ENCODE measurements around the gene FAM83B. TPM values are rescaled to one million over a fixed set of nuclear protein-coding genes. Genes with fewer than 3 reads are reported as not detected.

Gene FAM83B
- total RNA-seq, 1 experiment from 2014 or later: 5.7 TPM

DNA sequence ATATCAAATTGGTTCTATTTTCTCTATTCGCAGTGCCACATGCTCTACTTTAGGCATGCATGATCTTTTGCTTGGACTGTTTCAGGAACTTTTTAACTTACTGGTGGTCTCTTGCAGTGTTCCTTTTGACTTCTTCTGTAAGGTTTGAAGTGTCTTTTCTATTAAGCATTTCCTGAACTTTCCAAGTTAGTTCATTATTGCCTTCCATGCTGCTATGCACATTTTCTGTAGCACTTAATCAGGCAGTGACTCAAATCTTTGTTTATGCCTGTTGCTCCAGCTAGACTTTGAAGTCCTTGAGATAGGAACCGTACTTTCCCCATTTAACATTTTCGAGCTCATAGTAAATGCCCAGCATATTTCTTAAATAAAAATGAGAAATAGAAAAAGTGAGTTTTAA is 52.2 kb downstream of the FAM83B start:
- Histone ChIP-seq H2BK12ac (ENCODE audit: insufficient read length, low read depth, low read length) (no peak overlapping the region), H2AK5ac (ENCODE audit: insufficient read length, low read length) (no peak overlapping the region), H3K56ac (ENCODE audit: insufficient read length, low read depth, low read length) (no peak overlapping the region), H3K4me1 (ENCODE audit: insufficient read depth, low read length) (no peaks in the 10 kb centered on the region), H3K9ac (ENCODE audit: extremely low read depth, insufficient read length, low read length) (no peak overlapping the region), H4K5ac (ENCODE audit: insufficient read length, low read depth, low read length) (no peak overlapping the region), H3K4me2 (ENCODE audit: insufficient read depth, insufficient read length, low read length) (no peak overlapping the region), H3K18ac (ENCODE audit: insufficient read length, low read depth, low read length) (no peak overlapping the region), H3K27me3 (ENCODE audit: insufficient read depth, low read length) (no peaks in the 10 kb centered on the region), H3K9me3 (ENCODE audit: control insufficient read depth, low read depth, low read length) (no peaks in the 10 kb centered on the region), H2BK15ac (ENCODE audit: low read depth, low read length) (no peak overlapping the region), H2BK5ac (ENCODE audit: insufficient read length, low read length) (no peak overlapping the region), H3K23me2 (ENCODE audit: insufficient read length, low read depth, low read length, poor library complexity, severe bottlenecking) (no peaks in the 10 kb centered on the region), H4K91ac (ENCODE audit: insufficient read length, low read depth, low read length) (no peak overlapping the region), H3K79me2 (ENCODE audit: insufficient read depth, low read length) (no peaks in the 10 kb centered on the region), H3K23ac (ENCODE audit: insufficient read length, low read depth, low read length) (no peak overlapping the region), H4K20me1 (ENCODE audit: control insufficient read depth, insufficient read depth, insufficient read length) (no peaks in the 10 kb centered on the region), H3K27ac (ENCODE audit: insufficient read length, low read depth, low read length) (no peak overlapping the region), H4K8ac (replicated peaks; ENCODE audit: insufficient read length, low read depth, low read length) (no peak overlapping the region), H2BK20ac (ENCODE audit: low read depth, low read length, poor library complexity, severe bottlenecking) (no peak overlapping the region), H2AFZ (ENCODE audit: low read length) (no peak overlapping the region), H3K14ac (ENCODE audit: insufficient read depth, low read length) (no peak overlapping the region), H3K79me1 (ENCODE audit: insufficient read depth, low read depth, low read length, poor library complexity, severe bottlenecking) (no peaks in the 10 kb centered on the region), H3T11ph (ENCODE audit: low read length) (no peak overlapping the region), H2BK120ac (ENCODE audit: low read depth, low read length, poor library complexity, severe bottlenecking) (no peak overlapping the region), H3K4ac (ENCODE audit: low read depth, low read length) (no peak overlapping the region)
- WGBS (ENCODE audit: extremely low coverage, insufficient read length, low lambda C conversion rate): no CpG with 5 or more reads among the region's 3 CpGs
- DNase-seq: no peak
- no peaks in the 10 kb centered on the region for H3K27me3 Mint-ChIP-seq (ENCODE audit: low read depth)
- H3K27ac Mint-ChIP-seq: no peak overlapping the region
- H3K36me3 Mint-ChIP-seq (ENCODE audit: insufficient read depth in 1 of 3, low read depth in 3 of 3): no peaks in the 10 kb centered on the region
- TF ChIP-seq, protein P1, sequence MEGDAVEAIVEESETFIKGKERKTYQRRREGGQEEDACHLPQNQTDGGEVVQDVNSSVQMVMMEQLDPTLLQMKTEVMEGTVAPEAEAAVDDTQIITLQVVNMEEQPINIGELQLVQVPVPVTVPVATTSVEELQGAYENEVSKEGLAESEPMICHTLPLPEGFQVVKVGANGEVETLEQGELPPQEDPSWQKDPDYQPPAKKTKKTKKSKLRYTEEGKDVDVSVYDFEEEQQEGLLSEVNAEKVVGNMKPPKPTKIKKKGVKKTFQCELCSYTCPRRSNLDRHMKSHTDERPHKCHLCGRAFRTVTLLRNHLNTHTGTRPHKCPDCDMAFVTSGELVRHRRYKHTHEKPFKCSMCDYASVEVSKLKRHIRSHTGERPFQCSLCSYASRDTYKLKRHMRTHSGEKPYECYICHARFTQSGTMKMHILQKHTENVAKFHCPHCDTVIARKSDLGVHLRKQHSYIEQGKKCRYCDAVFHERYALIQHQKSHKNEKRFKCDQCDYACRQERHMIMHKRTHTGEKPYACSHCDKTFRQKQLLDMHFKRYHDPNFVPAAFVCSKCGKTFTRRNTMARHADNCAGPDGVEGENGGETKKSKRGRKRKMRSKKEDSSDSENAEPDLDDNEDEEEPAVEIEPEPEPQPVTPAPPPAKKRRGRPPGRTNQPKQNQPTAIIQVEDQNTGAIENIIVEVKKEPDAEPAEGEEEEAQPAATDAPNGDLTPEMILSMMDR (conservative IDR thresholded peaks at IDR 0.05): no peak
- peaks cover 11 to 16% of the 10 kb centered on the region in 2 experiments for H3K4me1 Mint-ChIP-seq
- no peaks in the 10 kb centered on the region for H3K9me3 Mint-ChIP-seq
- H3K4me3 Mint-ChIP-seq: no peak overlapping the region

All from H9 (cell line).